B cell (primary cell): Measurements from ENCODE around the gene GLCE. TPM values are rescaled to one million over a fixed set of nuclear protein-coding genes. Genes with fewer than 3 reads are reported as not detected.

Experiments used
- ATAC-seq: fragments of 200-7000 bp; cut with Tn5 transposase; one replicate; pipeline ENCODE4 v1.10.0; 2021; ENCODE audit warnings: low read depth, mild to moderate bottlenecking, moderate number of reproducible peaks, moderate library complexity
- CTCF ChIA-PET: fragments of 350-600 bp; sonication (Branson Sonifier 250); formaldehyde crosslinking; loops from one replicate; lab custom pipeline; 2021; ENCODE audit warnings: antibody characterized with exemption, inconsistent platforms; lab: Charles Lee
- POLR2A ChIA-PET: fragments of 350-600 bp; sonication (Branson Sonifier 250); formaldehyde crosslinking; loops from one replicate; lab custom pipeline; 2021; ENCODE audit warnings: antibody characterized with exemption; lab: Charles Lee
- DNase-seq: peaks from one replicate; pipeline ENCODE4 v3.0.0; 2013
- H2AFZ ChIP-seq: 2 replicates; pipeline ENCODE4 v1.6.1; 2012; ENCODE audit warnings: mild to moderate bottlenecking, low read depth, low read length; ENCODE audit not compliant: insufficient read depth, poor library complexity, severe bottlenecking
- H3K27ac ChIP-seq, 2 donors: 1 replicate in 1 of 2; 2 replicates in 1 of 2; pipeline ENCODE4 v1.5.1; 2012 to 2013; ENCODE audit warnings: low read length in 2 of 2, mild to moderate bottlenecking in 2 of 2, moderate library complexity in 1 of 2
- H3K27me3 ChIP-seq, 4 experiments: fragments of 200-600 bp in 1 of 4; sonication (generic) in 1 of 4; replicated peaks in 1 of 4; 1 replicate in 2 of 4; 2 replicates in 2 of 4; pipeline versions ENCODE4 v1.6.1 to v1.7.0; 2013 to 2016; ENCODE audit warnings: low read length in 3 of 4, mild to moderate bottlenecking in 2 of 4, mixed read lengths in 1 of 4, moderate library complexity in 1 of 4; ENCODE audit not compliant: insufficient read depth in 4 of 4, control insufficient read depth in 3 of 4; ENCODE audit errors: control extremely low read depth in 1 of 4
- H3K36me3 ChIP-seq, 2 experiments: replicated peaks in 1 of 2; 1 replicate in 1 of 2; 2 replicates in 1 of 2; pipeline versions ENCODE4 v1.6.1 to v1.7.1; 2013; ENCODE audit warnings: low read length in 1 of 2; ENCODE audit not compliant: insufficient read depth in 2 of 2, control insufficient read depth in 1 of 2; ENCODE audit errors: control extremely low read depth in 1 of 2, extremely low read depth in 1 of 2
- H3K4me1 ChIP-seq, 2 donors: fragments of 200-600 bp in 1 of 2; sonication (generic) in 1 of 2; 1 replicate in 1 of 2; 2 replicates in 1 of 2; pipeline versions ENCODE4 v1.5.1 to v1.6.1; 2013 to 2017; ENCODE audit warnings: low read length in 2 of 2; ENCODE audit not compliant: control insufficient read depth in 2 of 2, insufficient read depth in 2 of 2
- H3K4me2 ChIP-seq: replicated peaks from 2 replicates; pipeline ENCODE3; 2012; ENCODE audit warnings: mild to moderate bottlenecking, low read depth, low read length; ENCODE audit not compliant: poor library complexity, severe bottlenecking
- H3K4me3 ChIP-seq, 5 experiments: fragments of 200-600 bp in 1 of 5; sonication (generic) in 1 of 5; 1 replicate in 3 of 5; 2 replicates in 2 of 5; pipeline versions ENCODE4 v1.5.1 to v1.7.0; 2011 to 2016; ENCODE audit warnings: low read length in 4 of 5, mild to moderate bottlenecking in 4 of 5, low read depth in 2 of 5, control low read depth in 1 of 5, moderate library complexity in 1 of 5; ENCODE audit not compliant: insufficient read depth in 1 of 5; ENCODE audit errors: control extremely low read depth in 1 of 5, extremely low read depth in 1 of 5
- H3K79me2 ChIP-seq: fragments of 200-600 bp; sonication (generic); one replicate; pipeline ENCODE4 v1.6.0; 2016; ENCODE audit warnings: low read length; ENCODE audit not compliant: control insufficient read depth, insufficient read depth
- H3K9ac ChIP-seq: fragments of 200-600 bp; sonication (generic); 2 replicates; pipeline ENCODE4 v1.6.1; 2017; ENCODE audit warnings: mild to moderate bottlenecking, low read length, moderate library complexity
- H3K9me3 ChIP-seq, 3 donors: one replicate each; pipeline versions ENCODE4 v1.6.1 to v1.7.1; 2013; ENCODE audit warnings: low read length in 2 of 3; ENCODE audit not compliant: control insufficient read depth in 2 of 3, insufficient read depth in 1 of 3; ENCODE audit errors: control extremely low read depth in 1 of 3
- H4K20me1 ChIP-seq: 2 replicates; pipeline ENCODE4 v1.6.0; 2012; ENCODE audit warnings: mild to moderate bottlenecking, low read length; ENCODE audit not compliant: insufficient read depth, control insufficient read depth, poor library complexity, severe bottlenecking
- H3K27ac Mint-ChIP-seq: one replicate; pipeline ENCODE4 v1.8.0; 2021; ENCODE audit warnings: mixed read lengths
- H3K27me3 Mint-ChIP-seq: one replicate; pipeline ENCODE4 v1.8.0; 2021; ENCODE audit warnings: mixed read lengths
- H3K4me1 Mint-ChIP-seq: one replicate; pipeline ENCODE4 v1.8.0; 2021; ENCODE audit warnings: mixed read lengths
- H3K4me3 Mint-ChIP-seq: one replicate; pipeline ENCODE4 v1.8.0; 2021; ENCODE audit warnings: mixed read lengths
- H3K9me3 Mint-ChIP-seq: one replicate; pipeline ENCODE4 v1.8.0; 2022; ENCODE audit warnings: mixed read lengths; ENCODE audit not compliant: insufficient read depth
- CTCF ChIP-seq: fragments of 200-600 bp; IDR thresholded peaks from one replicate; pipeline ENCODE4 v1.8.0; 2022; ENCODE audit warnings: antibody characterized with exemption, mild to moderate bottlenecking
- EZH2 ChIP-seq: IDR thresholded peaks from 2 replicates; pipeline ENCODE4 v1.6.1; 2012; ENCODE audit warnings: borderline replicate concordance, low read depth, mild to moderate bottlenecking, moderate library complexity, low read length; ENCODE audit not compliant: insufficient read depth, poor library complexity, severe bottlenecking
- WGBS: methylation state at CpG from one replicate; pipeline ENCODE4 v1.1.5; 2013; ENCODE audit warnings: missing lambda C conversion rate; ENCODE audit not compliant: insufficient coverage; 5-methylcytosine and 5-hydroxymethylcytosine counted together
- intact Hi-C: fragments of 100-400 bp; cut with micrococcal nuclease; formaldehyde crosslinking; loops from one replicate; pipeline ENCODE4 v1.10.0; 2022
- polyA plus RNA-seq: library from polyadenylated mRNA; depleted of rRNA; stranded (reverse); fragments of >200 nt; gene quantifications from 2 replicates; pipeline ENCODE4 v1.2.3, GENCODE V29; 2012
- total RNA-seq, 2 donors: library from RNA; stranded (reverse); fragments of 120-200 nt in 1 of 2; gene quantifications; 1 replicate in 1 of 2; 2 replicates in 1 of 2; pipeline versions ENCODE4 v1.2.3 to v1.2.4, GENCODE V29; 2013 to 2022

Gene GLCE
- total and polyA plus RNA-seq, 2 donors (not counting 1 experiment from before 2014, with no cell fraction given) = 3.0 to 5.3 TPM

GRCh38 chr15:69296606-69297005 is 136.2 kb downstream of the GLCE start:
- peaks cover 4 to 5% of the 10 kb centered on the region in 2 donors for H3K4me1 ChIP-seq
- no peaks in the 10 kb centered on the region for H3K36me3 ChIP-seq
- ATAC-seq = no peak
- H3K4me1 Mint-ChIP-seq = no peaks in the 10 kb centered on the region
- DNase-seq = no peak
- peaks cover 35% of the 10 kb centered on the region for H3K27me3 Mint-ChIP-seq
- H3K27ac ChIP-seq = no peak overlapping the region
- H3K4me2 ChIP-seq = no peak overlapping the region
- ChIA-PET POLR2A (no interaction called here), CTCF (no interaction called here)
- H3K27ac Mint-ChIP-seq = no peak overlapping the region
- no peaks in the 10 kb centered on the region for H3K79me2 ChIP-seq
- H3K27me3 ChIP-seq = peaks cover 0 to 28% (median 5%) of the 10 kb centered on the region in 4 experiments
- H3K9ac ChIP-seq = no peak overlapping the region
- H3K4me3 ChIP-seq = no peak overlapping the region
- H3K9me3 ChIP-seq = no peaks in the 10 kb centered on the region
- H3K4me3 Mint-ChIP-seq = no peak overlapping the region
- intact Hi-C loops = no loop called here
- WGBS = 85% methylated on average over 6 of the region's 6 CpGs
- H4K20me1 ChIP-seq = no peaks in the 10 kb centered on the region
- H2AFZ ChIP-seq = no peak overlapping the region
- H3K9me3 Mint-ChIP-seq = no peaks in the 10 kb centered on the region
- no peak for TF ChIP-seq CTCF
- TF ChIP-seq EZH2 = no peak

- DNase-seq (no peak), ATAC-seq (no peak)
- WGBS = 93% methylated on average over 9 of the region's 10 CpGs
- H4K20me1 ChIP-seq = no peaks in the 10 kb centered on the region
- H3K27me3 Mint-ChIP-seq = peaks cover 43% of the 10 kb centered on the region
- no peak overlapping the region for H3K9ac ChIP-seq
- no peaks in the 10 kb centered on the region for H3K4me1 Mint-ChIP-seq
- no peak overlapping the region for H2AFZ ChIP-seq
- no peaks in the 10 kb centered on the region for H3K9me3 ChIP-seq
- peak overlapping the region; percentile 52 for H3K4me3 Mint-ChIP-seq
- POLR2A ChIA-PET = no interaction called here
- H3K79me2 ChIP-seq = no peaks in the 10 kb centered on the region
- no peaks in the 10 kb centered on the region for H3K9me3 Mint-ChIP-seq
- H3K27ac Mint-ChIP-seq = no peak overlapping the region
- peaks cover 0 to 31% (median 9%) of the 10 kb centered on the region in 4 experiments for H3K27me3 ChIP-seq
- H3K36me3 ChIP-seq = no peaks in the 10 kb centered on the region
- peaks cover 4 to 5% of the 10 kb centered on the region in 2 donors for H3K4me1 ChIP-seq
- no peak for TF ChIP-seq CTCF
- no peak for TF ChIP-seq EZH2
- H3K27ac ChIP-seq = no peak overlapping the region
- no peak overlapping the region for H3K4me2 ChIP-seq
- CTCF ChIA-PET = no interaction called here
- no peak overlapping the region for H3K4me3 ChIP-seq
- intact Hi-C loops = no loop called here
These were observed 137.4 kb downstream of the GLCE start for GRCh38 chr15:69297642-69298353.
